ENCODE measurements around the gene DNTT. TPM values are rescaled to one million over a fixed set of nuclear protein-coding genes. Genes with fewer than 3 reads are reported as not detected.
A peak's percentile ranks its signal among the peaks of the same experiment; 100 is the strongest.

DNTT gene
- total RNA-seq, 6 experiments from 2014 or later = not detected

DNA sequence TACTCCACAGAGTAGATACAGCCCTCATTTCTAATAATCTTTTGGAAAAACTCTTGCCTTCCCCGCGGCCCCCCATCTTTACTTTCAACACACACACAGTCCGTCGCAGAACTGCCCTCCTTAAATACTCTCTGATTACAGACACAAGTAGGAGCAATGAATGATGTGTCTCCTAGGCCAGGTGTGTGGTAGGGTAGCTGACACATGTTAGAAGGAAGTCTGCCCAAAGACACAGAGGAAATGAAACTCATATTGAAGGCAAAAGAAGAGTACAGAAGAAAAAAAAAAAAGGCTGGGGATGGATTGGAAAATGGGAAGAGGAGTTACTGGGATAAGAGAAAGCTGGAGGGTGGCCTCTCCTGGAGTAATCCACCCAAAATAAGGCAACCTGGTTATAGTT, 39.9 kb downstream of the DNTT start:
- no peak overlapping the region for H3K27ac ChIP-seq
- H3K4me3 ChIP-seq = no peak overlapping the region
- no peaks in the 10 kb centered on the region for H3K27me3 ChIP-seq
- DNase-seq = no peak
- intact Hi-C loops (cut with DNase I) = no loop called here
- TF ChIP-seq, protein P1, sequence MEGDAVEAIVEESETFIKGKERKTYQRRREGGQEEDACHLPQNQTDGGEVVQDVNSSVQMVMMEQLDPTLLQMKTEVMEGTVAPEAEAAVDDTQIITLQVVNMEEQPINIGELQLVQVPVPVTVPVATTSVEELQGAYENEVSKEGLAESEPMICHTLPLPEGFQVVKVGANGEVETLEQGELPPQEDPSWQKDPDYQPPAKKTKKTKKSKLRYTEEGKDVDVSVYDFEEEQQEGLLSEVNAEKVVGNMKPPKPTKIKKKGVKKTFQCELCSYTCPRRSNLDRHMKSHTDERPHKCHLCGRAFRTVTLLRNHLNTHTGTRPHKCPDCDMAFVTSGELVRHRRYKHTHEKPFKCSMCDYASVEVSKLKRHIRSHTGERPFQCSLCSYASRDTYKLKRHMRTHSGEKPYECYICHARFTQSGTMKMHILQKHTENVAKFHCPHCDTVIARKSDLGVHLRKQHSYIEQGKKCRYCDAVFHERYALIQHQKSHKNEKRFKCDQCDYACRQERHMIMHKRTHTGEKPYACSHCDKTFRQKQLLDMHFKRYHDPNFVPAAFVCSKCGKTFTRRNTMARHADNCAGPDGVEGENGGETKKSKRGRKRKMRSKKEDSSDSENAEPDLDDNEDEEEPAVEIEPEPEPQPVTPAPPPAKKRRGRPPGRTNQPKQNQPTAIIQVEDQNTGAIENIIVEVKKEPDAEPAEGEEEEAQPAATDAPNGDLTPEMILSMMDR (IDR thresholded peaks at IDR 0.05) = no peak
- no peak for TF ChIP-seq POLR2A (IDR thresholded peaks at IDR 0.05)
- ATAC-seq = no peak
- no peaks in the 10 kb centered on the region for H3K9me3 ChIP-seq
- H3K4me1 ChIP-seq = peaks cover 0 to 14% (median 0%) of the 10 kb centered on the region in 4 donors
- 100% methylated on average over 4 of the region's 4 CpGs for WGBS (ENCODE audit: insufficient coverage, low coverage, low lambda C conversion rate, missing lambda C conversion rate)
- no peaks in the 10 kb centered on the region for H3K36me3 ChIP-seq

DNA sequence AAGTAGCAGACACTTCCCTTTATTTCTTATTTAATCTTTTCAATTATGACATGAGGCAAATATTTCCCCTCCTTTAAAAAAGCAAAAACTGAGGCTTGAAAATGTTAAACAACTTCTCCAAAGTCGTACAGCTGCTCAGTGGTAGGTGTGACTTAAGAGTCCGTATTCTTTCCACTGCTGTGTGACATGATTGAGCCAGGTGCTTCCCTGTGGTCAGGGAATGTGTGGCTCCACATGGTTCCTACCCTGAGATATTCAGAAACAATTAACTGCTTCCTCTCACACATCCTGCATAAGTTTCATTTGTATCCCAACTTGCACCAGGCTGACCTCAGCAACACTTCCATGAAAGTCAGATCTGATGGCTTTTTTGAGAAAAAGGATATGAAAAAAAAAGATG, 41.0 kb downstream of the DNTT start:
- Histone ChIP-seq H3K27ac (no peak overlapping the region), H3K9me3 (no peaks in the 10 kb centered on the region), H3K36me3 (no peaks in the 10 kb centered on the region), H3K4me3 (no peak overlapping the region), H3K27me3 (no peaks in the 10 kb centered on the region), H3K4me1 (peaks cover 0 to 14% (median 0%) of the 10 kb centered on the region in 4 donors)
- 70% methylated on average over 2 of the region's 2 CpGs for WGBS (ENCODE audit: insufficient coverage, low coverage, low lambda C conversion rate, missing lambda C conversion rate)
- DNase-seq = no peak
- ATAC-seq = no peak
- intact Hi-C loops (cut with DNase I) = no loop called here
- TF ChIP-seq, protein P1 (IDR thresholded peaks at IDR 0.05) = no peak
- TF ChIP-seq POLR2A (IDR thresholded peaks at IDR 0.05) = no peak

DNA sequence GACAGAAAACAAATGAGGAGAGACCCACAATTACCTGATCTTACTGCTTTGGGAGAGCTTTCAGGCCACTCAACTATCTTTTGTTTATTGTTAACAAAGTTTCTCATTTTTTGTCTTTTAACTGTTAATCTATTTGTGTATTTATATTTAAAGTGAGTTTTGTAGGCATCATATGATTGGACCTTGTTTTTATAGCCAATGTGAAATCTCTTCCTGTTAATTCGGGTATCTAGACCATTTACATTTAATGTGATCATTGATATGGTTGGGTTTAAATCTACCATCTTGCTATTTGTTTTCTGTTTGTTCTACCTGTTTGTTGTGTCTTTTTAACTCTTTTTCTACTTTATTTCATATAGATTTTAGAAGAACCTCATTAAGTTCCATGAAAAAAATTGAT, 42.1 kb downstream of the DNTT start:
- Histone ChIP-seq H3K27me3 (no peaks in the 10 kb centered on the region), H3K9me3 (no peaks in the 10 kb centered on the region), H3K4me1 (peaks cover 0 to 14% (median 0%) of the 10 kb centered on the region in 4 donors), H3K27ac (no peak overlapping the region), H3K36me3 (no peaks in the 10 kb centered on the region), H3K4me3 (no peak overlapping the region)
- no peak for DNase-seq
- 82% methylated on average over 1 of the region's 1 CpG for WGBS (ENCODE audit: insufficient coverage, low coverage, low lambda C conversion rate, missing lambda C conversion rate)
- TF ChIP-seq, protein P1 (IDR thresholded peaks at IDR 0.05) = no peak
- TF ChIP-seq POLR2A (IDR thresholded peaks at IDR 0.05) = no peak
- no peak for ATAC-seq
- intact Hi-C loops (cut with DNase I) = no loop called here

DNA sequence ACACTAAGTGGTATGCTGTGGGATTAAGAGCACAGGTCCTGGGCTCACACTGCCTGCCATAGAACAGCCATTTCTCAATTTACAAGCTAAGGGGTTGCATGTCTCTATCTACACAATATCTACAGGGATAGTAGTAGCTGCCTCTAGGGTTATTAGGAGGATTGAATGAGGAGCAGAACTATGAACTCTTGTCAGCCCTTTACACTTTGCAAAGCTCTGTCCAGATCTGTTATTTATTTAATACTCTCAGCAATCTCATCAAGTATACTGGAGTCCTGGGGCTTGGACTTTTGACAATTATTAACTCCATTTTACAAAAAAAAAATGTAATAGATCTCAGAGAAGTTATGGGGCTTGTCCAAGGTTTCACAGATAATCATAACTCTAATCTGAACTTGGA, 47.8 kb downstream of the DNTT start:
- Histone ChIP-seq H3K9me3 (no peaks in the 10 kb centered on the region), H3K4me3 (no peak overlapping the region), H3K27ac (no peak overlapping the region), H3K4me1 (peaks cover 0 to 14% (median 0%) of the 10 kb centered on the region in 4 donors), H3K27me3 (no peaks in the 10 kb centered on the region), H3K36me3 (no peaks in the 10 kb centered on the region)
- intact Hi-C loops (cut with DNase I) = no loop called here
- DNase-seq (no peak), ATAC-seq (peak; percentile 58 to 85 (median 72))
- no peak for TF ChIP-seq POLR2A (IDR thresholded peaks at IDR 0.05)
- TF ChIP-seq, protein P1 (IDR thresholded peaks at IDR 0.05) = no peak

DNA sequence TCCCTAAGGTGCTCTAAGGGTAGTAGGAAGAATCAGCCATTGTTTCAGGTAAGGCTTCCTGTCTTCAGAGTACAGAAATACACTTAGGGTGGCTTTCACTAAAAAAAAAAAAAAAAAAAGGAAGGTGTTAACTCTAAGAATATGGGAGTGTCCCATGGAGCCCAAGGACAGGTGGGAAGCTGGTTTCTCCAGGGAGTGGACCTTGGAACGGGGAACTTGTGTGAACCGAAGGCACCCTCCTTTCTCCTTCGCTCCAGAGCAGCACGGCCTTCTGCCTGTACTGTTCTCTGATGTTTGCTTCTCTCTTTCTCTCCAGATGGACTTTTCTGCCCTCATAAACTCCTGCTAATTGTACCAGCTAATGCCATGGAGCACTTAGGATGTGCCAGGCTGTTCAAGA, 48.3 kb downstream of the DNTT start:
- Histone ChIP-seq H3K9me3 (no peaks in the 10 kb centered on the region), H3K4me3 (no peak overlapping the region), H3K36me3 (no peaks in the 10 kb centered on the region), H3K4me1 (peaks cover 0 to 14% (median 0%) of the 10 kb centered on the region in 4 donors), H3K27ac (no peak overlapping the region), H3K27me3 (no peaks in the 10 kb centered on the region)
- WGBS (ENCODE audit: insufficient coverage, low coverage, low lambda C conversion rate, missing lambda C conversion rate) = 43% methylated on average over 3 of the region's 4 CpGs
- DNase-seq = no peak
- peak in 1 of 4 donors; percentile 12 for ATAC-seq
- TF ChIP-seq, protein P1 (IDR thresholded peaks at IDR 0.05) = no peak
- TF ChIP-seq POLR2A (IDR thresholded peaks at IDR 0.05) = no peak
- intact Hi-C loops (cut with DNase I) = no loop called here

All from right lobe of liver (tissue), 6 donors.